Measurements from ENCODE around the gene DDIT4. TPM values are rescaled to one million over a fixed set of nuclear protein-coding genes. Genes with fewer than 3 reads are reported as not detected.

DDIT4 gene
- total and polyA plus RNA-seq, 2 of the 4 experiments (the other 2 are of a cell fraction): 59.6 to 108 TPM

GRCh38 chr10:72265990-72266865 lies 7.5 kb upstream of the DDIT4 start:
- 97% methylated on average over 4 of the region's 11 CpGs; no CpG with 5 or more reads in 1 of the 2 experiments for WGBS, 2 experiments (ENCODE audit: extremely low coverage in 2 of 2, insufficient read length in 1 of 2)
- H2BK20ac ChIP-seq (ENCODE audit: low read depth, low read length): no peak overlapping the region
- H2AFZ ChIP-seq (replicated peaks; ENCODE audit: low read length, poor library complexity): no peak overlapping the region
- H3K14ac ChIP-seq (replicated peaks; ENCODE audit: low read depth, low read length): no peak overlapping the region
- in situ Hi-C loops (cut with MboI; ENCODE audit: low sequenced_read_pairs): no loop called here
- no peak overlapping the region for H2BK15ac ChIP-seq (ENCODE audit: low read depth, low read length)
- H3K4me1 ChIP-seq (ENCODE audit: control insufficient read depth, insufficient read depth, low read length): peaks cover 7% of the 10 kb centered on the region
- H3K27ac ChIP-seq (ENCODE audit: insufficient read depth, low read length): no peak overlapping the region
- H3K56ac ChIP-seq (ENCODE audit: extremely low read depth, insufficient read depth, low read length): no peak overlapping the region
- ATAC-seq (ENCODE audit: low read depth) (no peak), DNase-seq (no peak)
- H3K9ac ChIP-seq (ENCODE audit: low read depth, low read length): no peak overlapping the region
- no peak overlapping the region for H2BK5ac ChIP-seq (ENCODE audit: low read depth, low read length, poor library complexity, severe bottlenecking)
- H3K4me2 ChIP-seq (ENCODE audit: low read depth, low read length): no peak overlapping the region
- intact Hi-C loops (cut with micrococcal nuclease): no loop called here
- H2AK9ac ChIP-seq (replicated peaks; ENCODE audit: low read depth, low read length, poor library complexity): no peak overlapping the region
- peak overlapping the region; percentile 47; the same call in 1 of the 2 replicates for H3K4ac ChIP-seq (ENCODE audit: low read depth, low read length)
- no peaks in the 10 kb centered on the region for H3K79me1 ChIP-seq (ENCODE audit: low read depth in 1 of 2, low read length in 2 of 2)
- no peak overlapping the region for H3K18ac ChIP-seq (ENCODE audit: low read depth, low read length)
- H4K8ac ChIP-seq (ENCODE audit: low read depth in 2 of 2, low read length in 2 of 2): no peak overlapping the region
- H2AK5ac ChIP-seq (ENCODE audit: low read depth, low read length): peak overlapping the region; percentile 70; the same call in 1 of the 2 replicates
- H4K5ac ChIP-seq (ENCODE audit: low read depth, low read length): no peak overlapping the region
- dilution Hi-C loops (cut with HindIII; ENCODE audit: low sequenced_read_pairs, unreplicated experiment): no loop called here
- H3K36me3 ChIP-seq (ENCODE audit: control insufficient read depth, insufficient read depth, low read length): no peaks in the 10 kb centered on the region
- no TSS peak for BruUV-seq (replicated peaks)
- H3K23ac ChIP-seq (ENCODE audit: low read depth, low read length): no peak overlapping the region
- peak overlapping the region; percentile 41; the same call in 1 of the 2 replicates for H2BK120ac ChIP-seq (ENCODE audit: low read depth, low read length)
- peak overlapping the region; percentile 60; the same call in 1 of the 2 replicates for H4K91ac ChIP-seq (ENCODE audit: insufficient read depth, low read depth, low read length)
- CTCF ChIA-PET: no interaction called here
- POLR2A ChIA-PET (ENCODE audit: unreplicated experiment): no interaction called here
- H3K9me3 ChIP-seq (ENCODE audit: control insufficient read depth, insufficient read depth, low read length): no peaks in the 10 kb centered on the region
- no peak overlapping the region for H3K4me3 ChIP-seq (ENCODE audit: insufficient read depth, low read depth, low read length)
- H3K27me3 ChIP-seq (ENCODE audit: control insufficient read depth, insufficient read depth, low read length): no peaks in the 10 kb centered on the region
- H3K9me1 ChIP-seq (ENCODE audit: insufficient read depth, low read length): peaks cover 16% of the 10 kb centered on the region
- no peaks in the 10 kb centered on the region for H4K20me1 ChIP-seq (ENCODE audit: insufficient read depth, low read length)
- TF ChIP-seq RFX5 (IDR thresholded peaks at IDR 0.05; ENCODE audit: low read depth, low read length) (no peak), NFE2L2 (IDR thresholded peaks at IDR 0.05; ENCODE audit: low read depth, low read length) (no peak), RCOR1 (IDR thresholded peaks at IDR 0.05; ENCODE audit: insufficient replicate concordance, low read length) (no peak), USF2 (IDR thresholded peaks at IDR 0.05; ENCODE audit: low read depth, low read length) (no peak), POLR2A (IDR thresholded peaks at IDR 0.05; ENCODE audit: low read depth, low read length) (no peak), MAZ (IDR thresholded peaks at IDR 0.05; ENCODE audit: borderline replicate concordance, low read depth, low read length) (no peak), BHLHE40 (IDR thresholded peaks at IDR 0.05; ENCODE audit: low read depth, low read length) (no peak), CEBPB (IDR thresholded peaks at IDR 0.05; ENCODE audit: low read depth, low read length) (no peak), FOS (IDR thresholded peaks at IDR 0.05; ENCODE audit: low read depth, low read length) (no peak), SMC3 (IDR thresholded peaks at IDR 0.05; ENCODE audit: low read depth, low read length) (no peak), MAFK (IDR thresholded peaks at IDR 0.05; ENCODE audit: low read depth, low read length) (no peak), RAD21 (IDR thresholded peaks at IDR 0.05; ENCODE audit: low read length) (no peak), MXI1 (IDR thresholded peaks at IDR 0.05; ENCODE audit: borderline replicate concordance, low read depth, low read length) (no peak)
- TF ChIP-seq, protein P1, sequence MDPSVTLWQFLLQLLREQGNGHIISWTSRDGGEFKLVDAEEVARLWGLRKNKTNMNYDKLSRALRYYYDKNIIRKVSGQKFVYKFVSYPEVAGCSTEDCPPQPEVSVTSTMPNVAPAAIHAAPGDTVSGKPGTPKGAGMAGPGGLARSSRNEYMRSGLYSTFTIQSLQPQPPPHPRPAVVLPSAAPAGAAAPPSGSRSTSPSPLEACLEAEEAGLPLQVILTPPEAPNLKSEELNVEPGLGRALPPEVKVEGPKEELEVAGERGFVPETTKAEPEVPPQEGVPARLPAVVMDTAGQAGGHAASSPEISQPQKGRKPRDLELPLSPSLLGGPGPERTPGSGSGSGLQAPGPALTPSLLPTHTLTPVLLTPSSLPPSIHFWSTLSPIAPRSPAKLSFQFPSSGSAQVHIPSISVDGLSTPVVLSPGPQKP (IDR thresholded peaks at IDR 0.05; ENCODE audit: borderline replicate concordance, low read depth, low read length): no peak
- TF ChIP-seq, protein P2, sequence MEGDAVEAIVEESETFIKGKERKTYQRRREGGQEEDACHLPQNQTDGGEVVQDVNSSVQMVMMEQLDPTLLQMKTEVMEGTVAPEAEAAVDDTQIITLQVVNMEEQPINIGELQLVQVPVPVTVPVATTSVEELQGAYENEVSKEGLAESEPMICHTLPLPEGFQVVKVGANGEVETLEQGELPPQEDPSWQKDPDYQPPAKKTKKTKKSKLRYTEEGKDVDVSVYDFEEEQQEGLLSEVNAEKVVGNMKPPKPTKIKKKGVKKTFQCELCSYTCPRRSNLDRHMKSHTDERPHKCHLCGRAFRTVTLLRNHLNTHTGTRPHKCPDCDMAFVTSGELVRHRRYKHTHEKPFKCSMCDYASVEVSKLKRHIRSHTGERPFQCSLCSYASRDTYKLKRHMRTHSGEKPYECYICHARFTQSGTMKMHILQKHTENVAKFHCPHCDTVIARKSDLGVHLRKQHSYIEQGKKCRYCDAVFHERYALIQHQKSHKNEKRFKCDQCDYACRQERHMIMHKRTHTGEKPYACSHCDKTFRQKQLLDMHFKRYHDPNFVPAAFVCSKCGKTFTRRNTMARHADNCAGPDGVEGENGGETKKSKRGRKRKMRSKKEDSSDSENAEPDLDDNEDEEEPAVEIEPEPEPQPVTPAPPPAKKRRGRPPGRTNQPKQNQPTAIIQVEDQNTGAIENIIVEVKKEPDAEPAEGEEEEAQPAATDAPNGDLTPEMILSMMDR (conservative IDR thresholded peaks at IDR 0.05; ENCODE audit: low read depth, low read length): no peak
